ENCODE measurements around the gene EFHC1. TPM values are rescaled to one million over a fixed set of nuclear protein-coding genes. Genes with fewer than 3 reads are reported as not detected.

Gene EFHC1
- total and polyA plus RNA-seq, 2 donors (not counting 1 experiment from before 2014, with no cell fraction given), result 19.4 to 34.8 TPM

DNA sequence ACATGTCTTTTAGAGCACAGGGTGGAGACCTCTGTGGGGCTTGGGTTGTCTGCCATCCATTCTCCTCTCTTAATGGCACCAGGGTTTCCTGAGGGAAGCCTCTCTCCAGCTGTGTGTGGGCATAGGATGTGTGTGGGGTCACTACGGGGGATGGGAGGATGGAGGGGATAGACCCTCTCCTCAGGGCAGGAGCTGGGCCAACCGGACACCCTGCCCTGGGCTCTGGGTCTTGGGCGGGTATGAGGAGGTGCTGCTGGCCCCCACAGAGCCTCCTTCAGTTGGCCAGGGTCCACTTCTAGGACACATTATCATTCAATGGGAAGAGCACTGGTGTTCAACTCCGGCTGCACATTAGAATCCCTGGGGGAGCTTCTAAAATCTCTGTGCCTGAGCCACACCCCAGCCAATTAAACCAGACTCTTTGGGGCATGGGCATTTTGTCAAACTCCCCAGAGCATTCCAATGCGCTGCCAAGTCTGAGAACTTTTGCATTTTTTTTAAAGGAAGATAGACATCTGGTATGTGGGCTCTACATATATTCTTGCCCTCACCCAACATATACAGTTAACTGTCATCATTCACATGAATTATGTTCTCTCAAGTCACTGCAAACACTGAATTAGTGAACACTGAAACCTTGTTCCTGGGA lies 118.2 kb downstream of the EFHC1 start:
- Histone ChIP-seq H3K4me3 (ENCODE audit: control extremely low read depth in 1 of 5, extremely low read depth in 1 of 5, insufficient read depth in 1 of 5, low read depth in 2 of 5, low read length in 4 of 5) (no peak overlapping the region), H2AFZ (ENCODE audit: insufficient read depth, low read depth, low read length, poor library complexity, severe bottlenecking) (no peak overlapping the region), H3K79me2 (ENCODE audit: control insufficient read depth, insufficient read depth, low read length) (peaks cover 3% of the 10 kb centered on the region), H3K27ac (ENCODE audit: low read length in 2 of 2) (no peak overlapping the region), H3K9me3 (ENCODE audit: control extremely low read depth in 1 of 3, control insufficient read depth in 2 of 3, insufficient read depth in 1 of 3, low read length in 2 of 3) (no peaks in the 10 kb centered on the region), H3K36me3 (replicated peaks in 1 of 2; ENCODE audit: control extremely low read depth in 1 of 2, control insufficient read depth in 1 of 2, extremely low read depth in 1 of 2, insufficient read depth in 2 of 2, low read length in 1 of 2) (peaks cover 0 to 4% of the 10 kb centered on the region in 2 experiments), H3K27me3 (replicated peaks in 1 of 4; ENCODE audit: control extremely low read depth in 1 of 4, control insufficient read depth in 3 of 4, insufficient read depth in 4 of 4, low read length in 3 of 4) (no peaks in the 10 kb centered on the region), H3K9ac (ENCODE audit: low read length) (no peak overlapping the region), H3K4me2 (replicated peaks; ENCODE audit: low read depth, low read length, poor library complexity, severe bottlenecking) (no peak overlapping the region), H4K20me1 (ENCODE audit: control insufficient read depth, insufficient read depth, low read length, poor library complexity, severe bottlenecking) (peaks cover 4% of the 10 kb centered on the region), H3K4me1 (ENCODE audit: control insufficient read depth in 2 of 2, insufficient read depth in 2 of 2, low read length in 2 of 2) (peaks cover 8 to 16% of the 10 kb centered on the region in 2 donors)
- DNase-seq, result no peak
- H3K4me1 Mint-ChIP-seq, result peaks cover 16% of the 10 kb centered on the region
- 95% methylated on average over 3 of the region's 5 CpGs for WGBS (ENCODE audit: insufficient coverage)
- ChIA-PET CTCF (no interaction called here), POLR2A (no interaction called here)
- H3K4me3 Mint-ChIP-seq, result no peak overlapping the region
- intact Hi-C loops (cut with micrococcal nuclease), result no loop called here
- TF ChIP-seq CTCF (IDR thresholded peaks at IDR 0.05) (no peak), EZH2 (IDR thresholded peaks at IDR 0.05; ENCODE audit: borderline replicate concordance, insufficient read depth, low read depth, low read length, poor library complexity, severe bottlenecking) (no peak)
- no peak overlapping the region for H3K27ac Mint-ChIP-seq
- no peaks in the 10 kb centered on the region for H3K27me3 Mint-ChIP-seq
- ATAC-seq (ENCODE audit: low read depth), result no peak
- no peaks in the 10 kb centered on the region for H3K9me3 Mint-ChIP-seq (ENCODE audit: insufficient read depth)

DNA sequence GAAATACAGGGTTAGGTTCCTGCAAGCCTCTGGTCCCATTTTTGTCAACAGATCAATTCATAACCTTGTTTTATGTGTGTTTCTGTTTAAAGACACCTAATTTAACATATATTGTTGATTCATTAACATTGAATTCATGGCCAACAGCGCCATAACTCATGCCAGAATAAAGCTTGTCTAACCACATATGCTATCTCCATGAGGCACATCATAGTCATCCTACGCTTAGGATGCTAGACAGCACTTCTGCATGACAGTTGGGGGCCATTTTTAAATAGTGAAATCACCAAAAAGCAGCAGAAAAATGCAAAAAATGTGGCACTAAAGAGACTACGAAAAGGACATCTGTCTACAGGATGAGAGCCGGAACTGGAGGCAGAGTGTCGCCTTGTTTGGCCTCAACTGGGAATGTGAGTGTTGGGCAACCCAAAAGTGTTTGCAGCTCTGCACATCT lies 118.8 kb downstream of the EFHC1 start:
- ChIA-PET POLR2A (no interaction called here), CTCF (no interaction called here)
- H3K27me3 Mint-ChIP-seq, result no peaks in the 10 kb centered on the region
- H3K27ac Mint-ChIP-seq, result no peak overlapping the region
- no peaks in the 10 kb centered on the region for H3K27me3 ChIP-seq (replicated peaks in 1 of 4; ENCODE audit: control extremely low read depth in 1 of 4, control insufficient read depth in 3 of 4, insufficient read depth in 4 of 4, low read length in 3 of 4)
- peaks cover 4% of the 10 kb centered on the region for H4K20me1 ChIP-seq (ENCODE audit: control insufficient read depth, insufficient read depth, low read length, poor library complexity, severe bottlenecking)
- H3K79me2 ChIP-seq (ENCODE audit: control insufficient read depth, insufficient read depth, low read length), result peaks cover 3% of the 10 kb centered on the region
- peaks cover 16% of the 10 kb centered on the region for H3K4me1 Mint-ChIP-seq
- no peak overlapping the region for H3K4me3 ChIP-seq (ENCODE audit: control extremely low read depth in 1 of 5, extremely low read depth in 1 of 5, insufficient read depth in 1 of 5, low read depth in 2 of 5, low read length in 4 of 5)
- H3K9me3 Mint-ChIP-seq (ENCODE audit: insufficient read depth), result no peaks in the 10 kb centered on the region
- no peak overlapping the region for H3K9ac ChIP-seq (ENCODE audit: low read length)
- H3K4me2 ChIP-seq (replicated peaks; ENCODE audit: low read depth, low read length, poor library complexity, severe bottlenecking), result no peak overlapping the region
- H3K27ac ChIP-seq (ENCODE audit: low read length in 2 of 2), result no peak overlapping the region
- no peak for DNase-seq
- no peak for ATAC-seq (ENCODE audit: low read depth)
- no peak overlapping the region for H2AFZ ChIP-seq (ENCODE audit: insufficient read depth, low read depth, low read length, poor library complexity, severe bottlenecking)
- 95% methylated on average over 4 of the region's 5 CpGs for WGBS (ENCODE audit: insufficient coverage)
- intact Hi-C loops (cut with micrococcal nuclease), result no loop called here
- no peaks in the 10 kb centered on the region for H3K9me3 ChIP-seq (ENCODE audit: control extremely low read depth in 1 of 3, control insufficient read depth in 2 of 3, insufficient read depth in 1 of 3, low read length in 2 of 3)
- H3K36me3 ChIP-seq (replicated peaks in 1 of 2; ENCODE audit: control extremely low read depth in 1 of 2, control insufficient read depth in 1 of 2, extremely low read depth in 1 of 2, insufficient read depth in 2 of 2, low read length in 1 of 2), result peaks cover 0 to 6% of the 10 kb centered on the region in 2 experiments
- H3K4me3 Mint-ChIP-seq, result no peak overlapping the region
- no peak for TF ChIP-seq EZH2 (IDR thresholded peaks at IDR 0.05; ENCODE audit: borderline replicate concordance, insufficient read depth, low read depth, low read length, poor library complexity, severe bottlenecking)
- no peak for TF ChIP-seq CTCF (IDR thresholded peaks at IDR 0.05)
- H3K4me1 ChIP-seq (ENCODE audit: control insufficient read depth in 2 of 2, insufficient read depth in 2 of 2, low read length in 2 of 2), result peaks cover 8 to 16% of the 10 kb centered on the region in 2 donors

Measured in B cell (primary cell).